ENCODE data around the gene TNFAIP8. TPM values are rescaled to one million over a fixed set of nuclear protein-coding genes. Genes with fewer than 3 reads are reported as not detected.

Gene TNFAIP8
- total and polyA plus RNA-seq, 10 of the 15 experiments (the other 5 are each of a cell fraction or from before 2014, with no cell fraction given): 124 to 324 (median 177) TPM

GRCh38 chr5:119367502-119368237 is 11.9 kb downstream of the TNFAIP8 start (continued):
- TF ChIP-seq SMC3 (IDR thresholded peaks at IDR 0.05; ENCODE audit: borderline replicate concordance, low read length) (no peak), SRF (IDR thresholded peaks at IDR 0.05; ENCODE audit: low read depth in 2 of 2, low read length in 2 of 2) (peak in 1 of 2 experiments; percentile 53; a peak in 1 of 4 replicates), HDGF (IDR thresholded peaks at IDR 0.05) (no peak), MYB (IDR thresholded peaks at IDR 0.05; ENCODE audit: borderline replicate concordance, low read depth, low read length) (0 out of 2 replicates have a peak, but pooled peaks have one; percentile 36), BACH1 (IDR thresholded peaks at IDR 0.05; ENCODE audit: borderline replicate concordance) (no peak; the same call in 1 of the 2 replicates), SMAD5 (IDR thresholded peaks at IDR 0.05; ENCODE audit: low read depth) (no peak), FOS (IDR thresholded peaks at IDR 0.05; ENCODE audit: borderline replicate concordance, extremely low read depth, insufficient read length) (no peak), POLR2AphosphoS2 (IDR thresholded peaks at IDR 0.05; ENCODE audit: low read depth, low read length) (no peak), KDM1A (IDR thresholded peaks at IDR 0.05; ENCODE audit: borderline replicate concordance) (no peak), SIX5 (IDR thresholded peaks at IDR 0.05; ENCODE audit: low read depth, low read length, severe bottlenecking) (no peak), SIN3A (IDR thresholded peaks at IDR 0.05; ENCODE audit: low read depth, low read length) (no peak), RUNX3 (IDR thresholded peaks at IDR 0.05; ENCODE audit: low read length) (peak; percentile 86), ZBTB11 (CRISPR knock-in tag; IDR thresholded peaks at IDR 0.05) (no peak), RFX5 (IDR thresholded peaks at IDR 0.05; ENCODE audit: low read depth, low read length) (no peak), ZZZ3 (IDR thresholded peaks at IDR 0.05; ENCODE audit: control insufficient read depth, insufficient read length, low read depth) (no peak), PAX8 (IDR thresholded peaks at IDR 0.05) (no peak), MTA2 (IDR thresholded peaks at IDR 0.05; ENCODE audit: low read depth) (peak; percentile 84), CEBPZ (IDR thresholded peaks at IDR 0.05; ENCODE audit: low read depth, low read length) (no peak), WRNIP1 (IDR thresholded peaks at IDR 0.05; ENCODE audit: borderline replicate concordance, low read depth, low read length) (no peak), CHD4 (IDR thresholded peaks at IDR 0.05) (no peak)
- TF ChIP-seq, protein P1, sequence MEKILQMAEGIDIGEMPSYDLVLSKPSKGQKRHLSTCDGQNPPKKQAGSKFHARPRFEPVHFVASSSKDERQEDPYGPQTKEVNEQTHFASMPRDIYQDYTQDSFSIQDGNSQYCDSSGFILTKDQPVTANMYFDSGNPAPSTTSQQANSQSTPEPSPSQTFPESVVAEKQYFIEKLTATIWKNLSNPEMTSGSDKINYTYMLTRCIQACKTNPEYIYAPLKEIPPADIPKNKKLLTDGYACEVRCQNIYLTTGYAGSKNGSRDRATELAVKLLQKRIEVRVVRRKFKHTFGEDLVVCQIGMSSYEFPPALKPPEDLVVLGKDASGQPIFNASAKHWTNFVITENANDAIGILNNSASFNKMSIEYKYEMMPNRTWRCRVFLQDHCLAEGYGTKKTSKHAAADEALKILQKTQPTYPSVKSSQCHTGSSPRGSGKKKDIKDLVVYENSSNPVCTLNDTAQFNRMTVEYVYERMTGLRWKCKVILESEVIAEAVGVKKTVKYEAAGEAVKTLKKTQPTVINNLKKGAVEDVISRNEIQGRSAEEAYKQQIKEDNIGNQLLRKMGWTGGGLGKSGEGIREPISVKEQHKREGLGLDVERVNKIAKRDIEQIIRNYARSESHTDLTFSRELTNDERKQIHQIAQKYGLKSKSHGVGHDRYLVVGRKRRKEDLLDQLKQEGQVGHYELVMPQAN (conservative IDR thresholded peaks at IDR 0.05): no peak
- TF ChIP-seq, protein P2, sequence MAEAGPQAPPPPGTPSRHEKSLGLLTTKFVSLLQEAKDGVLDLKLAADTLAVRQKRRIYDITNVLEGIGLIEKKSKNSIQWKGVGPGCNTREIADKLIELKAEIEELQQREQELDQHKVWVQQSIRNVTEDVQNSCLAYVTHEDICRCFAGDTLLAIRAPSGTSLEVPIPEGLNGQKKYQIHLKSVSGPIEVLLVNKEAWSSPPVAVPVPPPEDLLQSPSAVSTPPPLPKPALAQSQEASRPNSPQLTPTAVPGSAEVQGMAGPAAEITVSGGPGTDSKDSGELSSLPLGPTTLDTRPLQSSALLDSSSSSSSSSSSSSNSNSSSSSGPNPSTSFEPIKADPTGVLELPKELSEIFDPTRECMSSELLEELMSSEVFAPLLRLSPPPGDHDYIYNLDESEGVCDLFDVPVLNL (IDR thresholded peaks at IDR 0.05; ENCODE audit: low read depth, low read length): no peak

Measured in GM12878 (cell line).